WTC11 (cell line): ENCODE measurements around the gene DNAJC5G. TPM values are rescaled to one million over a fixed set of nuclear protein-coding genes. Genes with fewer than 3 reads are reported as not detected.
A peak's percentile ranks its signal among the peaks of the same experiment; 100 is the strongest.

Experiments used
- ATAC-seq: fragments of 200-7000 bp; cut with Tn5 transposase; 2 replicates; pipeline ENCODE4 v1.10.0; 2021; ENCODE audit warnings: mild to moderate bottlenecking, moderate library complexity
- CTCF ChIA-PET: fragments of 300-600 bp; sonication (Branson Sonifier 250); formaldehyde crosslinking; loops from one replicate; lab custom pipeline; 2021; ENCODE audit warnings: antibody characterized with exemption; lab: Charles Lee
- POLR2A ChIA-PET: fragments of 350-600 bp; sonication (Branson Sonifier 250); formaldehyde crosslinking; loops from one replicate; lab custom pipeline; 2021; ENCODE audit warnings: antibody characterized with exemption; lab: Charles Lee
- DNase-seq: peaks from one replicate; pipeline ENCODE4 v3.0.0; 2021; ENCODE audit warnings: low spot score
- H3K27ac Mint-ChIP-seq: 2 replicates; pipeline ENCODE4 v1.8.0; 2021; ENCODE audit warnings: mixed read lengths
- H3K27me3 Mint-ChIP-seq: 2 replicates; pipeline ENCODE4 v1.8.0; 2021; ENCODE audit warnings: low read depth, mild to moderate bottlenecking, moderate library complexity, mixed read lengths
- H3K36me3 Mint-ChIP-seq: 2 replicates; pipeline ENCODE4 v1.8.0; 2021; ENCODE audit warnings: mixed read lengths
- H3K4me1 Mint-ChIP-seq: 2 replicates; pipeline ENCODE4 v1.8.0; 2022; ENCODE audit warnings: mixed read lengths
- H3K4me3 Mint-ChIP-seq: 2 replicates; pipeline ENCODE4 v1.8.0; 2021; ENCODE audit warnings: mild to moderate bottlenecking, moderate library complexity, mixed read lengths
- H3K9me3 Mint-ChIP-seq: 2 replicates; pipeline ENCODE4 v1.8.0; 2021; ENCODE audit warnings: mixed read lengths
- ELF4 ChIP-seq: sonication (generic); formaldehyde crosslinking; IDR thresholded peaks from 2 replicates; pipeline ENCODE4 v1.8.1; 2022; ENCODE audit warnings: low read depth, mild to moderate bottlenecking, moderate library complexity, missing genetic modification reagents
- FOXK1 ChIP-seq: sonication (generic); formaldehyde crosslinking; IDR thresholded peaks from 2 replicates; pipeline ENCODE4 v1.8.0; 2022; ENCODE audit warnings: mild to moderate bottlenecking, moderate library complexity, missing genetic modification reagents
- GABPB1 ChIP-seq: sonication (generic); formaldehyde crosslinking; IDR thresholded peaks from 2 replicates; pipeline ENCODE4 v1.8.1; 2023; ENCODE audit warnings: mild to moderate bottlenecking, missing genetic modification reagents
- GRHL2 ChIP-seq: fragments of 250-450 bp; sonication (Bioruptor Pico); IDR thresholded peaks from 2 replicates; pipeline ENCODE4 v1.8.0; 2022; ENCODE audit warnings: mild to moderate bottlenecking, moderate library complexity; ENCODE audit not compliant: insufficient replicate concordance, severe bottlenecking
- NFE2L1 ChIP-seq: sonication (generic); formaldehyde crosslinking; IDR thresholded peaks from 2 replicates; pipeline ENCODE4 v1.8.1; 2023; ENCODE audit warnings: missing genetic modification reagents
- NR2C2 ChIP-seq: sonication (generic); formaldehyde crosslinking; IDR thresholded peaks from 2 replicates; pipeline ENCODE4 v1.8.0; 2022; ENCODE audit warnings: mild to moderate bottlenecking, missing genetic modification reagents
- OVOL2 ChIP-seq: fragments of 250-450 bp; sonication (Bioruptor Pico); IDR thresholded peaks from 2 replicates; pipeline ENCODE4 v1.9.0; 2021; ENCODE audit warnings: mild to moderate bottlenecking, borderline replicate concordance
- TP53 ChIP-seq: sonication (generic); formaldehyde crosslinking; IDR thresholded peaks from 2 replicates; pipeline ENCODE4 v1.8.1; 2023; ENCODE audit warnings: mild to moderate bottlenecking, missing genetic modification reagents
- ZNF121 ChIP-seq: sonication (generic); formaldehyde crosslinking; IDR thresholded peaks from 2 replicates; pipeline ENCODE4 v1.8.0; 2023; ENCODE audit warnings: missing genetic modification reagents
- ZNF396 ChIP-seq: fragments of 250-450 bp; sonication (Bioruptor Pico); IDR thresholded peaks from 2 replicates; pipeline ENCODE4 v1.8.0; 2021; ENCODE audit warnings: mild to moderate bottlenecking, moderate library complexity, borderline replicate concordance
- total RNA-seq: library from RNA; stranded (reverse); gene quantifications from 3 replicates; pipeline ENCODE4 v1.2.3, GENCODE V29; 2021
- TF ChIP-seq, protein P1 (sequence below): sonication (generic); formaldehyde crosslinking; IDR thresholded peaks from 2 replicates; pipeline ENCODE4 v1.8.1; 2022; ENCODE audit warnings: mild to moderate bottlenecking, missing genetic modification reagents, moderate library complexity, borderline replicate concordance
- TF ChIP-seq, protein P2 (sequence below): fragments of 200-600 bp; IDR thresholded peaks from 2 replicates; pipeline ENCODE4 v1.8.0; 2022; ENCODE audit warnings: antibody characterized with exemption
- TF ChIP-seq, protein P3 (sequence below): fragments of 250-450 bp; sonication (Bioruptor Pico); IDR thresholded peaks from 2 replicates; pipeline ENCODE4 v2.1.2; 2022; ENCODE audit warnings: mild to moderate bottlenecking, moderate library complexity
- TF ChIP-seq, protein P4 (sequence below): sonication (generic); formaldehyde crosslinking; IDR thresholded peaks from 2 replicates; pipeline ENCODE4 v1.8.0; 2023; ENCODE audit warnings: missing genetic modification reagents
- TF ChIP-seq, protein P5 (sequence below): sonication (generic); formaldehyde crosslinking; IDR thresholded peaks from 2 replicates; pipeline ENCODE4 v1.8.1; 2023; ENCODE audit warnings: mild to moderate bottlenecking, moderate library complexity, missing genetic modification reagents
- TF ChIP-seq, protein P6 (sequence below): sonication (generic); formaldehyde crosslinking; conservative IDR thresholded peaks from 2 replicates; pipeline ENCODE4 v1.8.1; 2022; ENCODE audit warnings: mild to moderate bottlenecking, missing genetic modification reagents
- TF ChIP-seq, protein P7 (sequence below): sonication (generic); formaldehyde crosslinking; IDR thresholded peaks from 2 replicates; pipeline ENCODE4 v1.8.0; 2022; ENCODE audit warnings: mild to moderate bottlenecking, missing genetic modification reagents

The DNAJC5G gene
- total RNA-seq, 1 experiment from 2014 or later: 0.44 TPM

DNA sequence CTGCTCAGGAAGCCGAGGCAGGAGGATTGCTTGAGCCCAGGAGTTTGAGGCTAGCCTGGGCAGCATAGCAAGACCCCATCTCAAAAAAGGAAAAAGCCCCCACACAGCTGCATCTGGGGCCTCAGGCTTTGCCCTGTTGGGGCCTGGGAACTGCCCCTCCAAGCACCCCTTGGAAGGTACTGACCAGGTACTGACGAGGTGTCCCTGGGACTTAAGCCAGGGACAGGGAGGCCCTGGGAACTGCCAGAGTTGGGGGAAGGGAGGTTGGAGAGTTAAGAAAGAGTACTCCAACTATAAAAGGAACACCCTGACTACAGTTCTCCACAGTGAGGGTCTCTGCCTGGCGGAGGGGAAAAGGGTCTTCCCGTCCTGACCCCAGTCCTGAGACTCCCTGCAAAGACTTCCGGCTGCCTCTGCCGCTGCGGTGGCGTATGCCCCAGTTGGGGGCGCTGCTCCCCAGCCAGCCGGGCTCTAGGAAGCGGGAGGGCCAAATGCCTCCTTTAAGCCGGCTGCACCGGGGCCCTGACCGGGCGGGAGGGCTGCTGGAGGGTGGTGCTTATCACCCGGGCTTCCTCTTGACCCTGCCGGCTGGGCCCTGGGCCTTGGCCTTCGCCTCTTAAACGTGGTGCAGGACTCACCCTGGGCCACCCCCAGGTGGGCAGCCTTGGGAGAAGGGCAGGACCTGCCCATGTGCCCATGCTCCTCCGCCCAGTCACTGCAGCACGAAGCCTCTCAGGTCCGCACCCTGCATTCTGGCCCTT lies 25.2 kb upstream of the DNAJC5G start (continued):
- TF ChIP-seq, protein P1, sequence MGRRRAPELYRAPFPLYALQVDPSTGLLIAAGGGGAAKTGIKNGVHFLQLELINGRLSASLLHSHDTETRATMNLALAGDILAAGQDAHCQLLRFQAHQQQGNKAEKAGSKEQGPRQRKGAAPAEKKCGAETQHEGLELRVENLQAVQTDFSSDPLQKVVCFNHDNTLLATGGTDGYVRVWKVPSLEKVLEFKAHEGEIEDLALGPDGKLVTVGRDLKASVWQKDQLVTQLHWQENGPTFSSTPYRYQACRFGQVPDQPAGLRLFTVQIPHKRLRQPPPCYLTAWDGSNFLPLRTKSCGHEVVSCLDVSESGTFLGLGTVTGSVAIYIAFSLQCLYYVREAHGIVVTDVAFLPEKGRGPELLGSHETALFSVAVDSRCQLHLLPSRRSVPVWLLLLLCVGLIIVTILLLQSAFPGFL: no peak
- TF ChIP-seq, protein P2, sequence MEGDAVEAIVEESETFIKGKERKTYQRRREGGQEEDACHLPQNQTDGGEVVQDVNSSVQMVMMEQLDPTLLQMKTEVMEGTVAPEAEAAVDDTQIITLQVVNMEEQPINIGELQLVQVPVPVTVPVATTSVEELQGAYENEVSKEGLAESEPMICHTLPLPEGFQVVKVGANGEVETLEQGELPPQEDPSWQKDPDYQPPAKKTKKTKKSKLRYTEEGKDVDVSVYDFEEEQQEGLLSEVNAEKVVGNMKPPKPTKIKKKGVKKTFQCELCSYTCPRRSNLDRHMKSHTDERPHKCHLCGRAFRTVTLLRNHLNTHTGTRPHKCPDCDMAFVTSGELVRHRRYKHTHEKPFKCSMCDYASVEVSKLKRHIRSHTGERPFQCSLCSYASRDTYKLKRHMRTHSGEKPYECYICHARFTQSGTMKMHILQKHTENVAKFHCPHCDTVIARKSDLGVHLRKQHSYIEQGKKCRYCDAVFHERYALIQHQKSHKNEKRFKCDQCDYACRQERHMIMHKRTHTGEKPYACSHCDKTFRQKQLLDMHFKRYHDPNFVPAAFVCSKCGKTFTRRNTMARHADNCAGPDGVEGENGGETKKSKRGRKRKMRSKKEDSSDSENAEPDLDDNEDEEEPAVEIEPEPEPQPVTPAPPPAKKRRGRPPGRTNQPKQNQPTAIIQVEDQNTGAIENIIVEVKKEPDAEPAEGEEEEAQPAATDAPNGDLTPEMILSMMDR: peak; percentile 56; the same call in 1 of the 2 replicates
- TF ChIP-seq TP53 (0 out of 2 replicates have a peak, but pooled peaks have one; percentile 61), NFE2L1 (CRISPR knock-in tag) (0 out of 2 replicates have a peak, but pooled peaks have one; percentile 46), OVOL2 (no peak), FOXK1 (no peak), GABPB1 (CRISPR knock-in tag) (peak; percentile 51)

DNA sequence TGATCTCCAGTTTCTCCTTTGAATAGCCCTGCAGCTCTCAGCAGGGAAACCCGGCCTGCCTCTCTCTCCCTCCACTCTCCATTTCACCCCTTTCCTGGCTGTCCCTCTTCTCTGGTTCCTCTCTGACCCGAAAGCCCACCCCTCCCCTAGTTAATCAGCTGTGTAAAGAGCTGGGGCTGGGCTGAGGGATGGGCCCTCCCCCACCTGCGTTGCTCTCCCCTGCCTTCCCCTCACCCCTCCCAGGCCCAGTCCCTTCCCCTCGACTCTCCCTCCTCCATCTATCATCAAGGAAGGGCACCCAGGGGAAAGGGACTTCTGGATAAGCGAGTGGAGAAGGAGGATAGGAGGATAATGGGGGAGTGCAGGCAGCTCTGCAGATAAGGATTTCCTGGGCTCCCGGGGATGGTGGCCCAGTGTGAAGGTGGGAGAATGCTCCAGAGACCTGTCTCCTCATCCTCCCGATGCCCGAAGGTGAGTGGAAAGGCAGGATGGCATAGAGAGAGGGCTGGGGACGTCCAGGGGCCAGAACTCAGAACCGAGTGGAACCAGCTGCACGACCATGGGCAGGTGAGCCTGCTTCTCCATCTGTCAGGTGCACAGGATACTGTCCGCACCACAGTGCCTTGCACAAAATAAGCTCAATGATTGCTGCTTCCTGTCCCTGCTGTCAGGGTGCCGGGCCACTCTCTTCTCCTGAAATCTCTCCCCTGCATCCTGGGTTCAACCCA lies 24.4 kb upstream of the DNAJC5G start:
- DNase-seq: no peak
- Mint-ChIP-seq H3K27ac (no peak overlapping the region), H3K27me3 (peaks cover 7% of the 10 kb centered on the region)
- TF ChIP-seq, protein P2: 0 out of 2 replicates have a peak, but pooled peaks have one; percentile 13
- no peak for TF ChIP-seq FOXK1
- TF ChIP-seq, all 79 proteins: peak for 1
- ChIA-PET POLR2A (interaction anchor here (0.5 to 1.2 kb wide), 3 partner anchors 25 to 502 kb away, joined by 3 to 6 read pairs (median 3); no protein-coding TSS in a partner anchor), CTCF (interaction anchor here (0.7 to 5.5 kb wide), 18 partner anchors 8 to 226 kb away, joined by 3 to 106 read pairs (median 6); partner anchors contain the start of genes EIF2B4, SLC30A3, TRIM54 and UCN)
- ATAC-seq: peak; percentile 27
- Mint-ChIP-seq H3K4me3 (peak overlapping the region; percentile 63), H3K36me3 (no peaks in the 10 kb centered on the region), H3K9me3 (no peaks in the 10 kb centered on the region), H3K4me1 (peaks cover 18% of the 10 kb centered on the region)

DNA sequence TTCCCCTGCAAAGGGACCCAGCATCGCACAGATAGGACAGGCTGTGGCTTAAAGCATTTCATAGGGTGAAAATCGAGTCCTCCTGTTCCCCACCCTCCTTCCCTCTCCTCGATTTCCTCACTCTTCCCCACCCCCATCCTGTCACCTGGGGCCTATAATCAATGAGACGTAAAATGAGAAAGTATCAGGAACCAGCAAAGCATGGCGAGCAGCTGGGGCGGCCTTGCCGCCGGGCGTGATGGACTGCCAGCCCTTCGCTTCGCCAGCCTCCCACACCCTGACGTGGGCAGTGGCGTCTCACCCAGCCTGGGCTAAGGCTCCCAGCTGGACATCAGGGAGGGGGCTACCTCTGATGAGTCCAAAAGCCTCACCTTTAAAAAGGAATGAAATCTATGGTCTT lies 23.5 kb upstream of the DNAJC5G start:
- Mint-ChIP-seq H3K36me3 (no peaks in the 10 kb centered on the region), H3K27ac (no peak overlapping the region), H3K4me1 (peaks cover 18% of the 10 kb centered on the region), H3K4me3 (no peak overlapping the region), H3K27me3 (peaks cover 7% of the 10 kb centered on the region), H3K9me3 (no peaks in the 10 kb centered on the region)
- no peak for DNase-seq
- POLR2A ChIA-PET: no interaction called here
- no peak for ATAC-seq
- CTCF ChIA-PET: interaction anchor here (0.5 to 5.5 kb wide), 12 partner anchors 12 to 118 kb away, joined by 3 to 106 read pairs (median 8); partner anchors contain the start of genes EIF2B4, SLC30A3 and TRIM54
- TF ChIP-seq GRHL2 (no peak), ZNF121 (CRISPR knock-in tag) (no peak), ELF4 (CRISPR knock-in tag) (no peak), ZNF396 (no peak), NR2C2 (CRISPR knock-in tag) (no peak)
- TF ChIP-seq, protein P3, sequence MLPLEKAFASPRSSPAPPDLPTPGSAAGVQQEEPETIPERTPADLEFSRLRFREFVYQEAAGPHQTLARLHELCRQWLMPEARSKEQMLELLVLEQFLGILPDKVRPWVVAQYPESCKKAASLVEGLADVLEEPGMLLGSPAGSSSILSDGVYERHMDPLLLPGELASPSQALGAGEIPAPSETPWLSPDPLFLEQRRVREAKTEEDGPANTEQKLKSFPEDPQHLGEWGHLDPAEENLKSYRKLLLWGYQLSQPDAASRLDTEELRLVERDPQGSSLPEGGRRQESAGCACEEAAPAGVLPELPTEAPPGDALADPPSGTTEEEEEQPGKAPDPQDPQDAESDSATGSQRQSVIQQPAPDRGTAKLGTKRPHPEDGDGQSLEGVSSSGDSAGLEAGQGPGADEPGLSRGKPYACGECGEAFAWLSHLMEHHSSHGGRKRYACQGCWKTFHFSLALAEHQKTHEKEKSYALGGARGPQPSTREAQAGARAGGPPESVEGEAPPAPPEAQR (CRISPR knock-in tag): no peak
- TF ChIP-seq, protein P4, sequence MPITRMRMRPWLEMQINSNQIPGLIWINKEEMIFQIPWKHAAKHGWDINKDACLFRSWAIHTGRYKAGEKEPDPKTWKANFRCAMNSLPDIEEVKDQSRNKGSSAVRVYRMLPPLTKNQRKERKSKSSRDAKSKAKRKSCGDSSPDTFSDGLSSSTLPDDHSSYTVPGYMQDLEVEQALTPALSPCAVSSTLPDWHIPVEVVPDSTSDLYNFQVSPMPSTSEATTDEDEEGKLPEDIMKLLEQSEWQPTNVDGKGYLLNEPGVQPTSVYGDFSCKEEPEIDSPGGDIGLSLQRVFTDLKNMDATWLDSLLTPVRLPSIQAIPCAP (CRISPR knock-in tag): no peak
- TF ChIP-seq, protein P5, sequence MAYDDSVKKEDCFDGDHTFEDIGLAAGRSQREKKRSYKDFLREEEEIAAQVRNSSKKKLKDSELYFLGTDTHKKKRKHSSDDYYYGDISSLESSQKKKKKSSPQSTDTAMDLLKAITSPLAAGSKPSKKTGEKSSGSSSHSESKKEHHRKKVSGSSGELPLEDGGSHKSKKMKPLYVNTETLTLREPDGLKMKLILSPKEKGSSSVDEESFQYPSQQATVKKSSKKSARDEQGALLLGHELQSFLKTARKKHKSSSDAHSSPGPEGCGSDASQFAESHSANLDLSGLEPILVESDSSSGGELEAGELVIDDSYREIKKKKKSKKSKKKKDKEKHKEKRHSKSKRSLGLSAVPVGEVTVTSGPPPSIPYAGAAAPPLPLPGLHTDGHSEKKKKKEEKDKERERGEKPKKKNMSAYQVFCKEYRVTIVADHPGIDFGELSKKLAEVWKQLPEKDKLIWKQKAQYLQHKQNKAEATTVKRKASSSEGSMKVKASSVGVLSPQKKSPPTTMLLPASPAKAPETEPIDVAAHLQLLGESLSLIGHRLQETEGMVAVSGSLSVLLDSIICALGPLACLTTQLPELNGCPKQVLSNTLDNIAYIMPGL: no peak
- TF ChIP-seq, protein P6, sequence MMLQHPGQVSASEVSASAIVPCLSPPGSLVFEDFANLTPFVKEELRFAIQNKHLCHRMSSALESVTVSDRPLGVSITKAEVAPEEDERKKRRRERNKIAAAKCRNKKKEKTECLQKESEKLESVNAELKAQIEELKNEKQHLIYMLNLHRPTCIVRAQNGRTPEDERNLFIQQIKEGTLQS (CRISPR knock-in tag): no peak
- TF ChIP-seq, protein P7, sequence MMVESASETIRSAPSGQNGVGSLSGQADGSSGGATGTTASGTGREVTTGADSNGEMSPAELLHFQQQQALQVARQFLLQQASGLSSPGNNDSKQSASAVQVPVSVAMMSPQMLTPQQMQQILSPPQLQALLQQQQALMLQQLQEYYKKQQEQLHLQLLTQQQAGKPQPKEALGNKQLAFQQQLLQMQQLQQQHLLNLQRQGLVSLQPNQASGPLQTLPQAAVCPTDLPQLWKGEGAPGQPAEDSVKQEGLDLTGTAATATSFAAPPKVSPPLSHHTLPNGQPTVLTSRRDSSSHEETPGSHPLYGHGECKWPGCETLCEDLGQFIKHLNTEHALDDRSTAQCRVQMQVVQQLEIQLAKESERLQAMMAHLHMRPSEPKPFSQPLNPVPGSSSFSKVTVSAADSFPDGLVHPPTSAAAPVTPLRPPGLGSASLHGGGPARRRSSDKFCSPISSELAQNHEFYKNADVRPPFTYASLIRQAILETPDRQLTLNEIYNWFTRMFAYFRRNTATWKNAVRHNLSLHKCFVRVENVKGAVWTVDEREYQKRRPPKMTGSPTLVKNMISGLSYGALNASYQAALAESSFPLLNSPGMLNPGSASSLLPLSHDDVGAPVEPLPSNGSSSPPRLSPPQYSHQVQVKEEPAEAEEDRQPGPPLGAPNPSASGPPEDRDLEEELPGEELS: no peak
